Right kidney (tissue), 9 donors: ENCODE data around the gene VWF.
"Not testable (repeated sequence)": the region's sequence is repeated elsewhere in the genome, so short reads cannot be mapped to it uniquely, and the experiment has no call there.

Experiments
- DNase-seq: peaks from one replicate; pipeline ENCODE4 v3.0.0-alpha.2; 2016
- long read RNA-seq, 8 donors: transcript quantifications; one replicate each; lab custom pipeline, GENCODE V29; 2026

VWF gene
- long read RNA-seq, donor 1, result 0 reads
- long read RNA-seq, donor 2, result 0 reads
- long read RNA-seq, donor 3, result 0 reads
- long read RNA-seq, donor 4, result 0 reads
- long read RNA-seq, donor 5, result 0 reads
- long read RNA-seq, donor 6, result 0 reads
- long read RNA-seq, donor 7, result 0 reads
- long read RNA-seq, donor 8, result 0 reads

DNA sequence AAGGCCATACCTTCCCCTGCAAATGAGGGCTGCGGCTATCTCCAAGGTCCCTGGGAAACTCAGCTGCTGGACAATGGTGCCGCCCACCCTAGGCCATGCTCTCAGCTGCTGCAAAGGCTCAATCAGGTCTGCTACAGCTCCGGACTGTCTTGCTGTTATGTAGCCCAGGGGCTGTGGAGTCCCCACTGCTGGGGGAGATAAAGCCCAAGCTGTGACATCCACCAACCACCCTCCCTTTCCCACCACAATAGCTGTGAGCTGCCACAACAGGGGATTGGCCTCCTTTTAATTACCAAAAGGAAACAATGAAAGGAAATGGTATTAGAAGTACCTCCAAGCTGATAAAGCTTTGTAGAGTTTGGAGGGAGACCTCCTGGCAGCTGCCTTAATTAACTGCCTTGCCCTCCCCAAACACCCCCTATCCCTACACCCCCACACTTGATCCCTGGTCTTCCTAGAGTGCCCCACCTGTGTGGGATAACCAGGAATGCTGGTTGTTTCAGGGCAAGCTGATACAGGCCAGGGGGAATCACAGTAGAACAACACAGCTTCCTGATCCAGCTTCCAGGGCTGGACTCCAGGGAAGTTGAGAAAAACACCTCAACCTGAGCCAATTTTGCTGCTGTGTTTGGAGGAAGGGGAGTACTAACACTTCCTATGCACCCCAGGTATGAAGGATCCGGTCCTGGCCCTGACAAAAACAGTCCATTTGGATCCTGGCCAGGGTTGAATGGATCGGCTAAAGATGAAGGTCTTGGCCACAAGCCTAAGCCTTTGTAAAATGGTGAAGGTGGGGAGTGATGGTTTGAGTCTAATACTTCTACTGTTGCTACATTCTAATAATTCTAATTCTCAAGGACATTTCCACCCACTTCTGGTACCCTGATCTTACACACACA, at the start of gene VWF:
TSS of gene VWF (minus strand) at position 260 of the 899 bp plus-strand sequence. CDS start 1,474 bp downstream, outside the sequence.
- no peak for DNase-seq

DNA sequence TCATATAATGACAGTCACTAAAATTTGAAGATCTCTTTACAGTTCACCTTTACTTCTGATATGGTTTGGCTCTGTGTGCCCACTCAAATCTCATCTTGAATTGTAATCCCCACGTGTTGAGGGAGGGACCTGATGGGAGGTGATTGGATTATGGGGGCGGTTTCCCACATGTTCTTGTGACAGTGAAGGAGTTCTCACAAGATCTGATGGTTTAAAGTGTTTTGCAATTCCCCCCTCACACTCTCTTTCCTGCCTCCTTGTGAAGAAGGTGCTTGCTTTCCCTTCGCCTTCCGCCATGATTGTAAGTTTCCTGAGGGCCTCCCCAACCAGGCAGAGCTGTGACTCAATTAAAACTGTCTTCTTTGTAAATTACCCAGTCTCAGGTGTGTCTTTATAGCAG, 48.4 kb upstream of the VWF start:
- no peak for DNase-seq

DNA sequence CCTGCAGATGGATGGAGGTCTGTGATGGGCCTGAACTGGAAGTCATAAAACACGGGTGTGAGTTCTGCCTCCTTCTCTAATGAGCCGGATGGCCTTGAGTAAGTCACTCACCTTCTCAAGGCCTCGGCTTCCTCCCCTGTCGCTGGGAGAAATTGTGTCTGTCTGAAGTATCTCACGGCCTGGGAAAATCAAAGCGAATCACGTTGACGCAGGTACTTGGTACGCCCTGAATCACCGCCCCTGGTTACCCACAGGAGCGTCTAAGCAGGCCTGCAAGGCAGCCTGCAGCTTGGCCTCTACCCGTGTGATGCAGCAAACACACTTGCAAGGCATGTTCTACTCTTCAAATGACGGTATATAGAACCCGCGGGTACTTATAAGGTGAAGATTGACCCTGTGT, 47.6 kb upstream of the VWF start:
- no peak for DNase-seq

DNA sequence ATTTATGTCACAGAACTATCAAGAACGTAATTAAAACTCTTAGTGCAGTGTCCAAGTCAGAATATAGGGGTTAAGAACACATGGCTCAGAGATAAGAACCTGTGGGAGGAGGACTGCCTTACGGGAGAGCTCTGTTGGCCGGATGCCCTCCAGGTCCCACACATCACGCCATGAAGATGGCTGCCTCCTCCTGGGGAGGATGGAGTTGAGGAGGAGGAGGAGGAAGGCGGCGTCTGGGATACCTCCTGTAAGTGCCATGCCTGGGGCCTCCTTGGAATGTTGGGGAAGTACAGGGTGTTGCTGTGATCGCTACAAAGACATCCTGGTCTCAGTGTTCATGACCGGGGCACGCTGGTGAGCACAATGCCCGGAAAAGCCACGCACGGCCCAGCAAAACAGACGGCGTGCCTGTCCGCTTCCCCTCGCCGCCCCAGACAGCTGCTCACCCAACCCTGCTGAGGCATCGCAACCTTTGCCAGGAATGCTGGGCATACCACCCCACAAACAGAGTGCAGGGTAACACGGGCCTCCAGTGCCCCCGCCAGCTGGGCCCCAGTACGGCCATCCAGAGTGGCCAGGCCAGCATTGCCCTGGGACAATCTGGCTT, 47.0 kb upstream of the VWF start:
- DNase-seq, result no peak

DNA sequence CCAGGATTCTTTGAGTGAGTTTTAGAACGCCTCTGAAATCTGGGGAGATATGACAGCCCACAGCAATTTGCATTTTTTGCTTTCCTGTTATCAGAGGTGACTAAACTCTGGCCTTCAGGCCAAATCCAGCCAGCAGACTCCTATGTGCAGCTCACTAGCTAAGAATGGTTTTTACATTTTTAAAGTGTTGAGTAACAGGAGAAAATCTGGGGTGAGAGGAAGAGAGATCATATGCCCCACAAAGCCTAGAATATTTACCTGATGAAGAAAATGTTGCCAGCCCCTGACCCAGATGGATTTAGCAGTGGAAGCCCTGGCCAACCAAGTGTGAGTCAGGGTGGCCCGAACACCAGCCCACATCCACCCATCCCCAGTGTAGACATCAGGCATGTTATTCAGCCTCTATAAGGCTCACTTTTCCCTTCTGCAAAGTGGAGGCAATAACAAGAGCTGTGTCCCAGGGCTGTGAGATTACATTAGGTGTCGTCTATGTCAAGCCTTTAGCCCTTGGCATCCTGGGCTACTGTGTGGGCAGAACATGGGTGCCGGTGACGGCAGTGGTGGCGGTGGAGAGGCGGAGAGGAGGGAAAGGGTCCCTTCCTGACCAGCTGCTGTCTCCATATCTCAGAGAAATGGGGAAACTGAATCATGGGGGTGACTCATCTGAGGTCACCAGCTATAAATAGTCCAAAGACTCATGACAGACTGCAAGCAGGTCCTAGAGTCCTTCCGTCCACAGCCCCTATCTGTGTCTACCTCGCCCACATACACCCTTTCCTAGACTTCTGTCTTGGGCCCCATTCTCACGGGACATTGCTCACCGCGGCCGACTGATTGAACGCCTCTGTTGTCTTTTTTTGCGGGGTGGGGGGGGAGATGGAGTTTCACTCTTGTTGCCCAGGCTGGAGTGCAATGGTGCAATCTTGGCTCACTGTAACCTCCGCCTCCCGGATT, 43.1 kb upstream of the VWF start:
- DNase-seq, result no peak

DNA sequence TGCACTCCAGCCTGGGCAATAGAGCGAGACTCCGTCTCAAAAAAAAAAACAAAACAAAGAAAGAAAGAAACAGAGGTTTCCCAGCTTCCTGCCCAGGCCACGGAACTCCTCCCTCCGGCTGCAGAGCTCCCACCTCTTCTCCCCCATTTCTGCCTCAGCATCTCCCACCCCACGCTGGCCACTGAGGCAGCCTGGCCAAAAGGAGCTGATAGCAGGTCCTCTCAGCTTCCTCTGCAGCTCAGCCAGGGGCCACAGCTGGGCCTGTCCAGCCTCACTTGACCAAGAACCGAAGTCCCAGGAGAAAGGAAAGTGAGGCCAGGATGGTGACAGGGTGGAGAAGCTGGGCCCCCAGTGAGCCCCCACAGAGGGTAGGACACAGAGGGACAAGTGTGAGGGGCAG, 42.3 kb upstream of the VWF start:
- no peak for DNase-seq

DNA sequence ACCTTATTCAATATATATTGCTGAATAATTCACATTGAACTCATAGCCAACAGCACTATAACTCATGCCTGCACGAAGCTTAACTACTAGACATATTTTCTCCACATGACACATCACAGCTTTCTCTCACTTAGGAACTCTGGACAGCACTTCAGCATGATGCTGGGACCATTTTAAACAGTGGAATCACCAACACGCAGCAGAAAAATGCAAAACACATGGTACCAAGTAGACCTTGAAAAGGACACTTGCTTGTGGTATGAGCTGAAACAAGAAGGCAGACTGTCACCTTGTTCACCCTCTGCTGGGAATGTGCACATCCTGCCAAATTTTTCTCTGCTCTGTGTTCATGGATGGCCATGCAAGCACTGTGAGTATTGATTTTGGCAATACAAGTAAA, 40.9 kb upstream of the VWF start:
- no peak for DNase-seq

DNA sequence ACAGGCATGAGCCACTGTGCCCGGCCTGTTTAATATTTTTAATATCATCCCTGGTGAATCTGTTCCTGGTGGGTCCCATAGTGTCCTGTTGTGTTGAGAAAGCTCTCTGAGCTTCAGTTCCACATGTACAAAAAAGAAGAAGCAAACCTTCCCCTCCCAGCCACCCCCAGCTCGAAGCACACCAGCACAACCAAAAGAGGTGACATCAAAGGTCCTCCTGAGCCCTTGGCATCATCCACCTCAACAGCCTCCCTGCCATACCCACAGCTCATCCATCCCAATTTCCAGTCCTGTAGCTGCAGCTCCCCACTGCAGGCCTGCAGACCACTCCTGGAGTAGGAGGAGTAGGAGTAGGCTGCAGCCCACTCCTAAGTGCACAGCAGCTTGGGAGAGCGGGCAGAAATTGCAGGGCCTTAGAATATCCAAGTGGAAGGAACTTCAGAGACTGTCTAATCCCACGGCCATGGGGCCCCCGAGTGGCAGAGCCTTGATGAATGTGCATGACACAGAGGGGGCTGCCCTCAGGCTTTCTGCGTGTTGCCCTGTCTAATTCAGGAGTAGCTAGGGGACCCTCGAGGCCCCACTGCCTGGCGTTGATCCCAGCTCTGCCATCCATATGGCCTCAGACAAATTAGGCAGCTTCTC, 39.1 kb upstream of the VWF start:
- DNase-seq, result no peak

DNA sequence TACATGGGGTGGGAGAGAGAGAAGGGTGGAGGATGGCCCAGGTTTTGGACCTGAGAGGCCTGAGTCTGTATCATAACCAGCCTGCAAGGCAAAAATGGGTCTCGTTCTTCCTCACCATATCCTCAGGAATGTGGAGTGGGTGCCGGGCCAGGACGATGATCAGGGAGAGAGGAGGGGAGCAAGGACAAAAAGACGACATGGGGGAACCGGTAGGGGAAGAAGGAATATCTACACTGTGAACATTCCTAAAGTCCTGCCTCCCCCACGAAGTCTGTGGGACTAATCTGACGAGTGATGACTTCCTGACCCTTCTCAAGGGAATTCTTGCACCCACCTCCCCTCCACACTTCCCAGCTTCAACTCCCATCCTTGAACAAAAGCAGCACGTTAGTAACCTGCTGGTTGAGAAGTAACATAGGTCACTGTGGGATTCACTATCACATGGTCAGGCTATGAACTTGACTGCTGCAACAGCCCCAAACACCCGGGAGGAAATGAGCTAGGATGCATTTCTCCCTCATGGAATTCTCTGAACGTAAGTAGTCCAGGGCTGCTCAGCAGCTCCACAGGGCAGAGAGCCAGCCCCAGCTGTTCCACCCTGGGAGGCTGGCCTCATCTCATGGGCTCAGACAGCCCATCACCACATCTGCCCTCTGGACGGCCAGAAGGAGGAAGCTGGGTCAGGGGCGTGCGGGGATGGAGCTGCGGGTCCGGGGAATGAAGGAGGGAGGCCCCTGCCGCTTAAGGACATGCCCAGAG, 36.8 kb upstream of the VWF start:
- DNase-seq, result no peak

DNA sequence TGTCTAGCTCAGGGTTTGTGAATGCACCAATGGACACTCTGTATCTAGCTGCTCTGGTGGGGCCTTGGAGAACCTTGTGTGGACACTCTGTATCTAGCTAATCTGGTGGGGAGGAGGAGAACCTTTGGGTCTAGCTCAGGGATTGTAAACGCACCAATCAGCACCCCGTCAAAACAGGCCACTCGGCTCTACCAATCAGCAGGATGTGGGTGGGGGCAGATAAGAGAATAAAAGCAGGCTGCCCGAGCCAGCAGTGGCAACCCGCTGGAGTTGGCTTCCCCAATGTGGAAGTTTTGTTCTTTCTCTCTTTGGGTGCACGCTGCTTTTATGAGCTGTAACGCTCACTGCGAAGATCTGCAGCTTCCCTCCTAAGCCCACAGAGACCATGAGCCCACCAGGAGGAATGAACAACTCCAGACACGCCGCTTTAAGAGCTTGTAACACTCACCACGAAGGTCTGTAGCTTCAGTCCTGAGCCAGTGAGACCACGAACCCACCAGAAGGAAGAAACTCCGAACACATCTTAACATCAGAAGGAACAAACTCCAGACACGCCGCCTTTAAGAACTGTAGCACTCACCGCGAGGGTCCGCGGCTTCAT, 35.7 kb upstream of the VWF start:
- not testable (repeated sequence) for DNase-seq

DNA sequence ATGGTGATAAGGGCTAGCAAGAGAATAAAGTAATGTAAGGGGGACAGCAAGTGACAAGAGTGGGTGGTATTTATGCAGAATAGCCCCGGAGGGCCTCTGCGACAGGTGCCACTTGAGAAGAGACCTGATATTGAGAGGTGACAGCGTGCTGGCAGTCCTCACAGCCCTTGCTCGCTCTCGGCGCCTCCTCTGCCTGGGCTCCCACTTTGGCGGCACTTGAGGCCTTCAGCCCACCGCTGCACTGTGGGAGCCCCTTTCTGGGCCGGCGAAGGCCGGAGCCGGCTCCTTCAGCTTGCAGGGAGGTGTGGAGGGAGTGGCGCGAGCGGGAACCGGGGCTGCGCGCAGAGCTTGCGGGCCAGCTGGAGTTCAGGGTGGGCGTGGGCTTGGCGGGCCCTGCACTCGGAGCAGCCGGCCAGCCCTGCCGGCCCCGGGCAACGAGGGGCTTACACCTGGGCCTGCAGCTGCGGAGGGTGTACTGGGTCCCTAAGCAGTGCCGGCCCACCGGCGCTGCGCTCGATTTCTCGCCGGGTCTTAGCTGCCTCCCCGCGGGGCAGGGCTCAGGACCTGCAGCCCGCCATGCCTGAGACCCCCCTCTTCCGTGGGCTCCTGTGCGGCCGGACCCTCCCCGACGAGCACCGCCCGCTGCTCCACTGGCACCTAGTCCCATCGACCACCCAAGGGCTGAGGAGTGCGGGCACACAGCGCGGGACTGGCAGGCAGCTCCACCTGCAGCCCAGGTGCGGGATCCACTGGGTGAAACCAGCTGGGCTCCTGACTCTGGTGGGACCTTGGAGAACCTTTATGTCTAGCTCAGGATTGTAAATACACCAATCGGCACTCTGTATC, 34.9 kb upstream of the VWF start:
- not testable (repeated sequence) for DNase-seq

DNA sequence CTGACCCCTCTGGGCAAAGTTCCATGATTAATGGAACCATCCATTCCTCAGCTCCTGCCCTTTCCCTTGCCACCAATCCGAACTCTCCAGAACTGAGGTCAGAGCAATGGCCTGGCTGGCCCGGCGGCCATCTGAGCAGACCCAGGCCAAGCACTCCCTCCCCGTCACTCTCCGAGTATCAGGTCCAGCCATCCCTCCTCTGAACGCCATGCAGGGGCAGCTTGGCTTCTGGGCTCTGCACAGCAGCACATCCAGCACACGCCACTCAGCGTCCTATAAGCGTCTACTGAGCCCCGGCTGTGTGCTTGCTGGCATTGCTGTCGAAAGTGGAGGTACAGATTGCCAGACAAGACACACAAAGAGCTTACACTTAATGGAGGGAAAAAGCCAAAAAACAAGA, 34.3 kb upstream of the VWF start:
- DNase-seq, result peak; percentile 25

DNA sequence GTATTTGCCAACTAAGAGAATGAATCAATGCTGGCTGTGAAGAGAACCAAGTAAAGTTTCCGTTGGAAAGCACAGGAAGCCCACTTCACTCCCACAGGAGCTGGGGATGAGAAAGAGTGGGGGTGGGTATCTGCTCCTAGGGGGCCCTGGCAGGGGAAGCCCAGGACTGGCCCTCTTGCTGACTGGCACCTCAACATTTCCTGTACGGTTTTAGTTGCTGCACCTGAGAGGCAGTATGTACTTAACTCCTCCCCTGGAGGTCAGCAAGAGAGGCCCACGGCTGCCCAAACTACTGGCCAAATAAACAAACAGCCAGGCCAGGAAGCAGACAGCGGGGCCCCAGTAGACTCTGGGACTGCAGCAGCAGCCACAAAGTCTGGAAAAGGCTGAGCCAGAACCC, 33.8 kb upstream of the VWF start:
- peak; percentile 19 for DNase-seq

DNA sequence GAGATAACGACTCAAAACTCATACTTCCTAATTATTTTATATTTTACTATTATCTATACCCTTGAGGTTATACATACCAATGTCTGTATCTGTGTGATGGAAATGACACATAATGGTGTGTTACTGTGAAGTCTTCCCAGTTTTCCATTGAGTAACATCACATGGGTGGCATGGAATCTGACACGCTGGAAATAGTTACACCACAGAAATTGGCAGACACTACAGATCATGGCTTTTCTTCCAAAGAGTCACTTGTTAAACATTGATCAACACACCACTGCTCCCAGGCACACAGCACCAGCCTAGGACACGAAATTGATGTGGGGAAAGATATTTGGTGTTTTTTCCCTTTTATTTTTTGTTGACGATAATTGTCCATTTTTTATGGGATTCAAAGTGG, 33.0 kb upstream of the VWF start:
- no peak for DNase-seq

DNA sequence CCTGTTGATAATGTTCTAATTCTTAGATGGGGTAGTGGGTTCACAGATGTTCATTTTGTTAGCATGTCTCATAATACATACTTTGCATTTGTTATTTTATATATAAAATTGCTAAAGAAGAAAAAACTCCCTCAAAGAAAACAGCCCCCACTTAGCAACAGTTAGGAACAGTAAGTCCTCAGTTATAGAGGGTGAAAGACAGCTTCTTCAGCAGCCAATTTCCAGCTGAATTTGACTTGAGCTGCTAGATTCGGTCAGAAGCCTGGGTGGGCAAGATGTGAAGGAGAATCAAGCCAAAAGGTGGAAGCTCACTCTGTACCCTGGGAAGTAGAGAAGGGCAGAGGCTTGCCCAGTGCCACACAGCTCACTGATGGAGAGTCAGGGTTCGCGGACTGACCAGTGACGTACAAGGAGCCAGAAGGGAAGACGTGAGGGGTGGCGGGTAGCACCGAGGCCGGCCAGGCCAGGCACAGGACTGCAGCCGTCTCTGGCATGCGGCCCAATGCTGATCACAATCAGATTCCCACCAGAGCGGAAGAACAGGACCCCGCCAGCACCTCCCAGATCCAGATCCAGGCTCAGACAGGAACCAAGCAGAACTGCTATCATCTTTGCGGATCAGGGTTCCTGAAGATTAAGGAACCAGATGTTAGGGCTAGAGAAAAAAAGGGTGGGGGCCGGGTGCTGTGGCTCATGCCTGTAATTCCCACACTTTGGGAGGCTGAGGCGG, 30.4 kb upstream of the VWF start:
- no peak for DNase-seq

DNA sequence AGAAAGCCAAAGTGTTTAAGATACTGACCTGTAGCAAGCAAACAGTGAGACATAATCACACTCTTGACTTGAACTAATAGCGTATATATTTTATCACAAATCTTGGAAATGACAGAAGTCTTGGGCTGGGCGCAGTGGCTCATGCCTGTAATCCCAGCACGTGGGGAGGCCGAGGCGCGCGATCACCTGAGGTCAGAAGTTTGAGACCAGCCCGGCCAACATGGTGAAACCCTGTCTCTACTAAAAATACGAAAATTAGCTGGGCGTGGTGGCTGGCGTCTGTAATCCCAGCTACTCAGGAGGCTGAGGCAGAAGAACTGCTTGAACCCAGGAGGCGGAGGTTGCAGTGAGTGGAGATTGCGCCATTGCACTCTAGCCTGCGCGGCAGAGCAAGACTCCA, 24.3 kb upstream of the VWF start:
- not testable (repeated sequence) for DNase-seq

DNA sequence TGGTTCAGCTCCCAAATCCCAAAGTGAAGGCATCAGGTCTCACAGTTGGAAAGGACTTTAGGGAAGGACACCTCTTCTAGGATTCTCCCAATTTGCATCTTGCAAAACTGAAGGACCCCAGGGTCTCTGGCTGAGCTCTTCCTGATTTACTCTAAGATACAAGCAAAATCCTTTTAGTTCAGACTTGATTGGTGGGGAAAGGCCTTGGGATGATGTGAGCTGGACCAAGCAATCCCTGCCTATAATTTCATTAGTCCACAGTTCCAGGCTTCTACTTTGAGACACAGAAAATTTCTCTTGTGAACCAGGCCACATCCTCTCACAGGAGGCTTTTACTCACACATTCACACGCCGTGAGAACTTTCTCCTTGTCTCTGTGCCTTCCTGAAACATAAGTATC, 23.6 kb upstream of the VWF start:
- DNase-seq, result no peak

DNA sequence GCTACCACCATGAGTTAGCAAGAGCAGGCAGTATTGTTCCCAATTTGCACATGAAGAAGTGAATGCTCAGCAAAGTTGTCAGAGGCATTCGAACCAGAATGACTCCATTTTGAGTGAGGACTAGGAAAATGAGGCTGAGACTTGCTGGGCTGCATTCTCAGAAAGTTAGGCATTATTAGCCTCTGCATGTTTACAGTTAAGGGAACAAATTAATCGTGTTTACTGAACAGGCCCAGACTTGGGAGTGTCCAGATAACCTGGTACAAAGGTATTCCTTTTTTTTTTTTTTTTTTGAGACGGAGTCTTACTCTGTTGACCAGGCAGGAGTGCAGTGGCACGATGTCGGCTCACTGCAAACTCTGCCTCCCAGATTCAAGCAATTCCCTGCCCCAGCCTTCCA, 22.5 kb upstream of the VWF start:
- DNase-seq, result no peak

DNA sequence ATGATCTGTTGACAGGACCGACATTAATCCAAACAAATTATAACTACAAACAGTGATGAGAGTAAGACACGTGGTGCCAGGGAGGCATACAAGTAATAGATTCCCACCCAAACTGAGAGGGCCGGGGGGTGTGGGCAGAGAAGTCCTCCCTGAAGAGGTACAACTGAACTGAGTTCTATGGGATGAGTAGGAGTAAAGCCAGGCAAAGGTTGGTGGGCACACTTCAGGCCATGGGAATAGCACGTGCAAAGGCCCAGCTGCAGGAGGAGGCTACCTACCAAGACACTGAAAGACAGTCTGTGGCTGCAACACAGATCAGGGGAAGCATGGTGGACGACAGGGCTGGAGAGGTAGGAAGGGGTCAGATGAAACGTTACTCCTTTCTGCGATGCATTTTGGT, 22.0 kb upstream of the VWF start:
- DNase-seq, result no peak
